HT1080 (cell line): Measurements from ENCODE around the gene HOXB3. TPM values are rescaled to one million over a fixed set of nuclear protein-coding genes. Genes with fewer than 3 reads are reported as not detected.

Source experiments
- DNase-seq: peaks from one replicate; pipeline ENCODE4 v3.0.0-alpha.2; 2015; ENCODE audit warnings: low read depth
- small RNA-seq: library from RNA; depleted of rRNA; stranded (forward); fragments of <200 nt; gene quantifications from one replicate; pipeline ENCODE3, GENCODE V24; 2014
- total RNA-seq: library from RNA; depleted of rRNA; stranded (reverse); fragments of >200 nt; shearing (Covaris generic); gene quantifications from 2 replicates; pipeline ENCODE4 v1.2.3, GENCODE V29; 2014; rRNA removed

Gene HOXB3
- total RNA-seq, 1 experiment from 2014 or later = 4.2 TPM

DNA sequence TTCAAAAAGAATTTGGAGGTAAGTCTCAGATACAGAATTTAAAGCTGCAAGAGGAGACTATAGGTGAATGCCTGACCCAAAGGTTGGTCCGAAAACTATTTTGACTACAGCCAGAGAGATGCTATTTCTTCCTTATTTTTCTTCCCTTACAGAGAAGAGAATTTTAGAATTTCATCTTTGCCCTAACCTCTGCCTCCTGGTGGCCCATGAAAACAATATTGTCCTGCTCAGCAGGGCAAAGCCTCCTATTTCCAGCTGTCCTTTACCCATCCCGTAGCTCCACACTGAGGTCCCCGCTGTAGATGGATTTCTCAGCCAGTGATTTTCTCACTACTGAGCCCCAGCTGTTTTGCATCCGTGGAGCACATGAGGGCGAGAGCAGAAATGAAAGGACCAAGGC lies 83.8 kb downstream of the HOXB3 start:
- no peak for DNase-seq

DNA sequence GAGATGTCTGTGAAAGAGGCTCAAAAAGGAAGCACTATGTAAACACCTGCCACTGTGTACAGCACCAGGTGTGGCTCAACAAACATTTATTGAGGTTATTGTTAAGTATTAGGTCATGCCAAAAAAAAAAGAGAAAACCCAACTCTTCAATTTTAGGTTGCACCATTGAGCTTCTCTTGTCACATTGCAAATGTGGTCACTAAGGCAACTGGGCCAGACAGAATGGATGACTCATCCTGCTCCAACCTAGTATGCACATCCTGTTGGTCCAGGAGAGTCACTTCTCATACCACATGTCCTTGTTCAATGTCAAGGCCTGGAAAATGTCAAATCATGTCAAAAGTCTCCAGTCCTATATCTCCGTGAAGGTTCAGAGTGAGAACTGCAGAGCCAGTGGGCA lies 84.3 kb downstream of the HOXB3 start:
- DNase-seq = peak; percentile 92

DNA sequence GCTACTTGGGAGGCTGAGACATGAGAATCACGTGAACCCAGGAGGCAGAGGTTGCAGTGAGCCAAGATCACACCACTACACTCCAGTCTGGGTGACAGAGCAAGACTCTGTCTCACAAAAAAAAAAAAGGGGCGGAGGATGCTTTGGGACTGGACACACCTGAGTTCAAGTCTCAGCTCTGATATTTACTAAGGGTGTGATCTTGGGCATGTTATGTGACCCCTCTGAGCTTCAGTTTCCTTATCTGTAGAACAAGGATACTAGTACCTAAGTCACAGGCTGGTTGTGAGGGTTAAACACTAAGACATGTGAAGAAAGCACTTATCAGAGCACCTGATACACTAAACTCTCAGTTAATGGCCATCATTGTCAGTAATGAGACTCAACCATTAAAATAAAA lies 85.1 kb downstream of the HOXB3 start:
- no peak for DNase-seq

DNA sequence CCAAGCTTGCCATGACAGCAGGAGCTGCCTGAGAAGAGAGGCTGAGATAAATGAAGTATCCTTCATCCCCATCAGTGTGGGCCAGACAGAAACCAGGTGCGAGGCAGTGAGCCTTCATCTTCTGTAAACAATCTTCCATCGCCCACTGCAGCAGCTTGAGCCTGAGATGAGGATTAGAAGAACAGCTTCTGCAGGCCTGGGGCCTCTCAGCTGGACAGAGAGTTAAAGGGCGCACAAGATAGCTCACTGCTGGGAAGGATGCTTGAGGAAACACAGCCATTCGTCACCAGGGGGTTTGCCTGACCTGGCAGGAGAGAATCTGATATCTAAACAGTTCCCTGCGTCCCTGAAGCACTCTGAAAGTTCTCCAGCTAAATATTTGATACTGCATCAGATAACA lies 86.3 kb downstream of the HOXB3 start:
- no peak for DNase-seq

GRCh38 chr17:48502901-48503300 lies 87.1 kb downstream of the HOXB3 start:
- DNase-seq = no peak

DNA sequence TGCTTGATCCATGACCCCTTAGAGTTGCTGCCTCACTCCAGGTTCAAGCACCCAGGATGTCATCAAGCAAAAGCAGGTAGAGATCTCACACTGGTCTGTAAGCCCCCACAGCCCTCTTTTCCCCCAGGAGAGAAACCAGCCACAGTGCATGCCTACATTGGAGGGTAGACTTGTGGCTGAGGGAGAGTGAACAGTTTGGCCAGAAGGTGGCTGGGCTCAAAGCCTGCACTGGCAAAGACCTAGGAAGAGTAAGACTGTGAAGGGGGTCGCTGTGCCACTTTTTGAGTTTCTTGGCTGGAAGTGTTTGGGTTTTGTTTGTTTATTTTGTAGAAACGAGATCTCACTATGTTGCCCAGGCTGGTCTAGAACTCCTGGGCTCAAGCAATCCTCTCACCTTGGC lies 87.7 kb downstream of the HOXB3 start:
- no peak for DNase-seq

DNA sequence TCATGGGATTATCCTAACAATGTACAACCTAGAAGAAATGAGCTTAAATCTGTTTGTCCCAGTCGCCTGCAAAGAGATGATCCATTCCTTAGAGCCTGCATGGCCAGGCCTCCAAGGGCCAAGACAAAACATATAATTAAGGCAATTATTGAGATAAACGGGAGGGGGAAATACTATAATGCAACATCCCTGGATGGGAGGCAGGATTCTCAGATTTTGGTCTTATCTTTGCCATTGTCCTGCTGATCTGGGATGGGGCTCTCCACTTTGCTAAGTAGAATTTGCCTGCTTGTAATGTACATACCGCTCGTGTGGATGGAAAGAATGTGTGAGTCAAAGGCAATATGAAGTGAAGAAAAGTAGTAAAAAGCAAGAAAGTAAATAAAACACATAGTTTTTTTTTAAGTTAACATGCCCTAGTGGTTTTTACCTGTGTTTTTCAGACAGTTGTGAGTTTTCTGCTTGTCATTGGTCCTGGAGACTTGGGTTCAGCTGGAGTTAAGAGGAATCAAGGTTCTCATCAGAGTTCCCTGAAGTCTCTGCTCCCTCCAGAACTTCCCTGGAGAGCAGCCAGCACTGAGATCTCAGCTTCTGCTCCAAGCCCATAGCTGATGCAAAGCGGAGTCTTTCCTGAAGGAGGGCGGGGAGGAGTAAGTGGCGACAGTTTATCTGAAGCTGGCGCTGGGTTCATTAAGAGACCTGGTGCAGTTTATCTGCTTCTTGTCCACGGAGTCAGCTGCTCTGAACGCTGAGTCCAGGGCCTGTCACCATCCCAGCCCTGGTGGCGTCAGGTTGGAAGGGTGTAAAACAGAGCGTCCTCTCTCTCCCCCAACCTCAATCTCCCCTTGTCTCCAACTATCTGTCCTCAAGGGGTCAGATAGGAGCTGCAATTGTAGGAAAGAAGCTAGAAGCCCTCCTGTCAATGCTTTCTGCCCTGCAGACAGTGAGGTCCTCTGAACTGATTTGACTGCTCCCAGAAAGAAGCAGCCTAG lies 89.3 kb downstream of the HOXB3 start:
- DNase-seq = no peak

DNA sequence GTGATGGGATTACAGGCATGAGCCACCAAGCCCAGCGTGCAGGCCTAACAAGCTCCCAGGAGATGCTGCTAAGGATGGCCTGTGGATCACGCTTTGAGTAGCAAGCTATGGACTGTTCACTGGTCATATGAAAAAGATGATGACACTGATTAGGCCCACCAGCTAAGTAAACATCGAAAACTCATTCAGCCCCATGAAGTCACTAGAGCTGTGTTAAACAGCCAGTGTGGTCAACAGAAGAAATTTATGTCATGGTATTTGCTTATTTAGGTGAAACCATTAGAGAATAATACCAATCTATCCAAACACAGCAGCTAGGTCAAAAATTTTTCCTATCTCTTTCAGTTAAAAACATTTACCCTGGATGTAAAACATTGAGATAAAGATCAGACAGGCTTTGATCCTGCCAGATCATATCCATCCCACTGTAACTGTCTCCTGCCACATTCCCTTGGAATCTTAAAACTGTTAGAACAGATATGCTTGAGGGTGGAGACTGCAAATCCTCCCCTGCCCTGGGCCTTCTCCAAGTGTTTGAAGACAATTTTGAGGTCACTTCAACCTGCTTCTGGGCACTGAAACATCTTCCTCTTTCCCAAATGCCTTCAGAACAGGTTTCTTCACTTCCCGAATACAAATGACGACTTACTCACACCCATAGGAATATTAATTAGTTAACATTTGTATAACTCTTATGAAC lies 90.2 kb downstream of the HOXB3 start:
- DNase-seq = no peak

- DNase-seq = peak; percentile 57
These were observed 90.8 kb downstream of the HOXB3 start for GRCh38 chr17:48499248-48499647.

Small RNAs within 50 kb of the gene (small RNA-seq; reads per million reads assigned to genes)
- 1.9 reads per million, percentile 82 among the genes with 10 or more reads in this experiment for gene MIR196A1

Other genes starting within 250 kb of the HOXB3 start
- 0.18 TPM in 1 of 2 replicates, not detected in the other for gene SKAP1, start 160.0 kb downstream of the HOXB3 start, total RNA-seq
- not detected in 2 replicates for gene HOXB1, start 59.2 kb downstream of the HOXB3 start, total RNA-seq
- 34.3 and 40.1 TPM in 2 replicates for gene HOXB2, start 45.1 kb downstream of the HOXB3 start, total RNA-seq
- 3.9 and 4.3 TPM in 2 replicates for gene HOXB4, start 11.9 kb downstream of the HOXB3 start, total RNA-seq
- 0.47 and 0.51 TPM in 2 replicates for gene HOXB5, start 3.5 kb upstream of the HOXB3 start, total RNA-seq
- 19.2 and 23.4 TPM in 2 replicates for gene HOXB6, start 14.7 kb upstream of the HOXB3 start, total RNA-seq
- gene HOXB7, start 20.8 kb upstream of the HOXB3 start, total RNA-seq = 12.3 and 17.8 TPM in 2 replicates
- gene HOXB8, start 25.1 kb upstream of the HOXB3 start, total RNA-seq = 10.8 and 11.2 TPM in 2 replicates
- 25.1 and 31.4 TPM in 2 replicates for gene HOXB9, start 36.1 kb upstream of the HOXB3 start, total RNA-seq
- not detected in 2 replicates for gene PRAC1, start 132.3 kb upstream of the HOXB3 start, total RNA-seq
- not detected in 2 replicates for gene PRAC2, start 132.9 kb upstream of the HOXB3 start, total RNA-seq
- 0.11 and 0.13 TPM in 2 replicates for gene HOXB13, start 138.5 kb upstream of the HOXB3 start, total RNA-seq
- gene TTLL6, start 227.0 kb upstream of the HOXB3 start, total RNA-seq = 0.21 and 1.0 TPM in 2 replicates
- 22.5 and 27.2 TPM in 2 replicates for gene CALCOCO2, start 240.8 kb upstream of the HOXB3 start, total RNA-seq